ENCODE results near the gene LSS. TPM values are rescaled to one million over a fixed set of nuclear protein-coding genes. Genes with fewer than 3 reads are reported as not detected.

LSS gene
- total and polyA plus RNA-seq, 2 of the 8 experiments (the other 6 are each of a cell fraction or from before 2014, with no cell fraction given) = 96.1 to 123 TPM

- H2AK5ac ChIP-seq (ENCODE audit: low read depth, low read length) = no peak overlapping the region
- no peak for TF ChIP-seq EP300 (IDR thresholded peaks at IDR 0.05; ENCODE audit: borderline replicate concordance in 1 of 2, low read depth in 2 of 2, low read length in 2 of 2)
- TF ChIP-seq GABPA (IDR thresholded peaks at IDR 0.05; ENCODE audit: borderline replicate concordance, insufficient read depth, low read length) = no peak
- H3K27me3 ChIP-seq (replicated peaks in 1 of 4; ENCODE audit: control insufficient read depth in 3 of 4, extremely low read depth in 1 of 4, insufficient read depth in 3 of 4, low read length in 3 of 4) = no peaks in the 10 kb centered on the region
- no peak overlapping the region for H2BK12ac ChIP-seq (ENCODE audit: low read depth, low read length)
- H3K4me3 ChIP-seq (ENCODE audit: extremely low read depth in 1 of 4, insufficient read depth in 2 of 4, low read depth in 3 of 4, low read length in 4 of 4) = no peak overlapping the region
- no peak overlapping the region for H2BK20ac ChIP-seq (ENCODE audit: low read length)
- H3K79me2 ChIP-seq (ENCODE audit: control insufficient read depth in 1 of 2, insufficient read depth in 2 of 2, low read length in 2 of 2) = no peaks in the 10 kb centered on the region
- H3K27ac ChIP-seq (ENCODE audit: low read depth, low read length) = no peak overlapping the region
- H3K79me1 ChIP-seq (ENCODE audit: low read depth, low read length) = no peaks in the 10 kb centered on the region
- H2AFZ ChIP-seq (ENCODE audit: low read length) = no peak overlapping the region
- no peak overlapping the region for H4K5ac ChIP-seq (ENCODE audit: insufficient read length, low read depth, low read length)
- no peak overlapping the region for H3K4me2 ChIP-seq (ENCODE audit: insufficient read depth in 1 of 2, low read depth in 2 of 2, low read length in 2 of 2)
- H3K4me1 ChIP-seq (replicated peaks in 1 of 4; ENCODE audit: control insufficient read depth in 3 of 4, insufficient read depth in 4 of 4, low read length in 3 of 4) = no peaks in the 10 kb centered on the region
- H3K56ac ChIP-seq (replicated peaks; ENCODE audit: insufficient read length, low read depth, low read length) = no peak overlapping the region
- no peak overlapping the region for H3K14ac ChIP-seq (ENCODE audit: insufficient read length)
- H3K36me3 ChIP-seq (ENCODE audit: control insufficient read depth in 2 of 4, insufficient read depth in 4 of 4, low read length in 3 of 4) = peaks cover 11 to 85% (median 51%) of the 10 kb centered on the region in 4 experiments
- H3K23ac ChIP-seq (ENCODE audit: insufficient read length) = no peak overlapping the region
- H3K9me3 ChIP-seq (ENCODE audit: insufficient read depth in 2 of 2, low read depth in 1 of 2, low read length in 1 of 2) = no peaks in the 10 kb centered on the region
- CTCF ChIA-PET (ENCODE audit: partially characterized antibody) = interaction anchor here (0.7 to 2.1 kb wide), 4 partner anchors 10 to 76 kb away, joined by 3 to 4 read pairs (median 3); no protein-coding TSS in a partner anchor
- no peak overlapping the region for H3K18ac ChIP-seq (ENCODE audit: extremely low read depth, low read length)
- WGBS, 2 experiments (ENCODE audit: extremely low coverage in 1 of 2, insufficient coverage in 1 of 2, insufficient read length in 1 of 2, insufficient replicate concordance in 2 of 2, low coverage in 1 of 2, low lambda C conversion rate in 2 of 2, missing lambda C conversion rate in 1 of 2) = 93% methylated on average over 2 of the region's 2 CpGs; no CpG with 5 or more reads in 1 of the 2 experiments
- FAIRE-seq (no peak), DNase-seq (ENCODE audit: low read depth in 1 of 2, low spot score in 2 of 2) (no peak)
- no peak overlapping the region for H3K4ac ChIP-seq (replicated peaks; ENCODE audit: insufficient read length, low read depth, low read length)
- no peak overlapping the region for H4K8ac ChIP-seq (ENCODE audit: extremely low read depth, insufficient read depth, low read length)
- no peak overlapping the region for H3K9ac ChIP-seq (replicated peaks in 1 of 4; ENCODE audit: extremely low read depth in 1 of 4, low read depth in 3 of 4, low read length in 3 of 4)
- POLR2A ChIA-PET (ENCODE audit: partially characterized antibody) = interaction anchor here (0.6 to 2.1 kb wide), 3 partner anchors 9 to 18 kb away, joined by 4 to 9 read pairs (median 4); no protein-coding TSS in a partner anchor
- no peaks in the 10 kb centered on the region for H3K23me2 ChIP-seq (ENCODE audit: low read depth, low read length)
- no peak overlapping the region for H2BK5ac ChIP-seq (ENCODE audit: low read depth, low read length)
- peaks cover 0 to 9% of the 10 kb centered on the region in 2 experiments for H4K20me1 ChIP-seq (replicated peaks in 1 of 2; ENCODE audit: control insufficient read depth in 1 of 2, insufficient read depth in 2 of 2, low read length in 2 of 2)
- H2BK120ac ChIP-seq (replicated peaks; ENCODE audit: low read depth, low read length) = no peak overlapping the region
- no peak overlapping the region for H2BK15ac ChIP-seq (ENCODE audit: low read length)
- H4K91ac ChIP-seq (replicated peaks; ENCODE audit: insufficient read length, low read length) = no peak overlapping the region
These were observed 20.3 kb upstream of the LSS start for GRCh38 chr21:46248827-46249226.

Data from H1 (cell line).